Body of pancreas (tissue), 4 donors: ENCODE results near the gene BACE2.

Source experiments
- CTCF ChIP-seq, 7 experiments: fragments of 450-650 bp in 4 of 7; fragments of 200-600 bp in 3 of 7; sonication (generic) in 3 of 7; IDR thresholded peaks; one replicate each; pipeline ENCODE4 v1.5.1; 2016 to 2019; ENCODE audit warnings: antibody characterized with exemption in 7 of 7
- POLR2A ChIP-seq, 3 donors: fragments of 450-650 bp; IDR thresholded peaks; one replicate each; pipeline ENCODE4 v1.6.1; 2016; ENCODE audit warnings: antibody characterized with exemption in 3 of 3, mild to moderate bottlenecking in 2 of 3

GRCh38 chr21:41130883-41131282 lies 37.1 kb upstream of the BACE2 start:
- TF ChIP-seq CTCF (IDR thresholded peaks at IDR 0.05): no peak
- no peak for TF ChIP-seq POLR2A (IDR thresholded peaks at IDR 0.05)
